T-cell (primary cell): ENCODE results near the gene COG8. TPM values are rescaled to one million over a fixed set of nuclear protein-coding genes. Genes with fewer than 3 reads are reported as not detected.
"Not testable (repeated sequence)": the region's sequence is repeated elsewhere in the genome, so short reads cannot be mapped to it uniquely, and the experiment has no call there.

Experiments
- ATAC-seq, 4 experiments: fragments of 200-7000 bp in 3 of 4; fragments of 150-1000 bp in 1 of 4; cut with Tn5 transposase; replicated peaks in 1 of 4; 1 replicate in 3 of 4; 2 replicates in 1 of 4; pipeline ENCODE4 v1.10.0; 2021; ENCODE audit warnings: moderate library complexity in 3 of 4, mild to moderate bottlenecking in 2 of 4, moderate number of reproducible peaks in 1 of 4
- CTCF ChIA-PET, 2 donors: fragments of 300-600 bp; sonication (Branson Sonifier 250); formaldehyde crosslinking; loops; one replicate each; lab custom pipeline; 2022; ENCODE audit warnings: antibody characterized with exemption in 2 of 2; lab: Charles Lee
- POLR2A ChIA-PET, 2 donors: fragments of 300-600 bp; sonication (Branson Sonifier 250); formaldehyde crosslinking; loops; one replicate each; lab custom pipeline; 2022; ENCODE audit warnings: antibody characterized with exemption in 2 of 2; lab: Charles Lee
- DNase-seq, 35 experiments: peaks; one replicate each; pipeline versions ENCODE4 v3.0.0 to v3.0.0-alpha.2; 2013 to 2023
- H3K27ac ChIP-seq: one replicate; pipeline ENCODE4 v1.5.1; 2013; ENCODE audit warnings: low read length
- H3K27me3 ChIP-seq, 2 experiments: replicated peaks in 1 of 2; 1 replicate in 1 of 2; 2 replicates in 1 of 2; pipeline versions ENCODE4 v1.6.1 to v1.7.0; 2013; ENCODE audit warnings: low read length in 1 of 2, mixed read lengths in 1 of 2; ENCODE audit not compliant: control insufficient read depth in 2 of 2, insufficient read depth in 2 of 2; ENCODE audit errors: extremely low read depth in 1 of 2
- H3K36me3 ChIP-seq, 2 donors: 1 replicate in 1 of 2; 2 replicates in 1 of 2; pipeline versions ENCODE4 v1.6.1 to v1.7.0; 2013; ENCODE audit warnings: low read length in 1 of 2; ENCODE audit not compliant: control insufficient read depth in 2 of 2, insufficient read depth in 1 of 2; ENCODE audit errors: extremely low read depth in 1 of 2
- H3K4me1 ChIP-seq, 2 experiments: 1 replicate in 1 of 2; 2 replicates in 1 of 2; pipeline versions ENCODE4 v1.6.1 to v1.7.0; 2013; ENCODE audit warnings: low read length in 2 of 2, mixed read lengths in 1 of 2; ENCODE audit not compliant: insufficient read depth in 2 of 2, control insufficient read depth in 1 of 2; ENCODE audit errors: extremely low read depth in 1 of 2
- H3K4me3 ChIP-seq, 2 donors: 1 replicate in 1 of 2; 2 replicates in 1 of 2; pipeline versions ENCODE4 v1.5.1 to v1.7.0; 2013; ENCODE audit warnings: mild to moderate bottlenecking in 2 of 2, low read length in 1 of 2, moderate library complexity in 1 of 2; ENCODE audit not compliant: control insufficient read depth in 1 of 2; ENCODE audit errors: extremely low read depth in 1 of 2
- H3K9me3 ChIP-seq: 2 replicates; pipeline ENCODE4 v1.7.0; 2013
- H3K27ac Mint-ChIP-seq, 2 donors: one replicate each; pipeline ENCODE4 v1.8.0; 2020 to 2021; ENCODE audit warnings: mild to moderate bottlenecking in 2 of 2, mixed read lengths in 2 of 2
- H3K27me3 Mint-ChIP-seq, 2 donors: one replicate each; pipeline ENCODE4 v1.8.0; 2021 to 2022; ENCODE audit warnings: mixed read lengths in 2 of 2
- H3K36me3 Mint-ChIP-seq: one replicate; pipeline ENCODE4 v1.8.0; 2021; ENCODE audit warnings: mixed read lengths
- H3K4me1 Mint-ChIP-seq, 3 donors: one replicate each; pipeline ENCODE4 v1.8.0; 2020 to 2022; ENCODE audit warnings: mixed read lengths in 3 of 3, mild to moderate bottlenecking in 1 of 3
- H3K4me3 Mint-ChIP-seq, 3 donors: one replicate each; pipeline ENCODE4 v1.8.0; 2020 to 2022; ENCODE audit warnings: mild to moderate bottlenecking in 3 of 3, mixed read lengths in 3 of 3, moderate library complexity in 3 of 3
- H3K9me3 Mint-ChIP-seq, 3 donors: one replicate each; pipeline ENCODE4 v1.8.0; 2020 to 2022; ENCODE audit warnings: mixed read lengths in 3 of 3
- WGBS: methylation state at CpG from one replicate; pipeline ENCODE4 v1.1.5; 2013; ENCODE audit warnings: missing lambda C conversion rate; ENCODE audit not compliant: insufficient coverage; 5-methylcytosine and 5-hydroxymethylcytosine counted together
- total RNA-seq, 35 experiments: library from RNA in 6 of 35; stranded (reverse) in 6 of 35; fragments of 120-200 nt in 1 of 35; gene quantifications; one replicate each; pipeline versions ENCODE4 v1.2.1 to v1.2.4 and lab custom pipeline; 2013 to 2026

The COG8 gene
- total RNA-seq, 5 donors from 2014 or later (not counting 1 experiment from before 2014, with no cell fraction given) = 31.2 to 70.4 (median 59.8) TPM

DNA sequence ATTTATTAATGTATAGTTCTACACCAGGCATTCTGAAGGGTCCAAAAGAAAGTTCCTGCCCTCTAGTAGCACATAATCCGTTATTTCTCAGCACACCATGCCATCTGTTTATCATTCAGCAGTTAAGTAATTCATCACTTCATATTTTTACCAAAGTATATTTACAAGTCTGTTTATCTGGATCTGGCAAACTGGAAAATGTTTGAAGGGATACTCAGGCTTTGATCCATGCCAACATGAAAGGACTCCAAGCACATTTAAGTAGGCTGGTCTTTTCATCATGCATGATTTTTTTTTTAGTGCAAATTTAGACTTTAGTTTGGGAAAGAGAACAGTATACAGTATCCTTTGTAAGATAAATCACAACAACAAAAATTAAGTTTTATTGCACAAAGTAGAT is 32.3 kb downstream of the COG8 start:
- ChIA-PET POLR2A (no interaction called here), CTCF (no interaction called here)
- no peaks in the 10 kb centered on the region for H3K27me3 ChIP-seq
- no peak overlapping the region for H3K27ac ChIP-seq
- no peak overlapping the region for H3K4me3 ChIP-seq
- H3K4me1 Mint-ChIP-seq = peaks cover 10 to 14% (median 11%) of the 10 kb centered on the region in 3 donors
- no peak overlapping the region for H3K4me3 Mint-ChIP-seq
- peaks cover 0 to 5% of the 10 kb centered on the region in 2 donors for H3K36me3 ChIP-seq
- H3K27me3 Mint-ChIP-seq = no peaks in the 10 kb centered on the region
- ATAC-seq = no peak
- peaks cover under 1 to 14% of the 10 kb centered on the region in 2 experiments for H3K4me1 ChIP-seq
- peaks cover 5% of the 10 kb centered on the region for H3K36me3 Mint-ChIP-seq
- H3K9me3 ChIP-seq = no peaks in the 10 kb centered on the region
- no peak overlapping the region for H3K27ac Mint-ChIP-seq
- WGBS = no CpG with 5 or more reads among the region's 1 CpG
- H3K9me3 Mint-ChIP-seq = no peaks in the 10 kb centered on the region
- no peak for DNase-seq

DNA sequence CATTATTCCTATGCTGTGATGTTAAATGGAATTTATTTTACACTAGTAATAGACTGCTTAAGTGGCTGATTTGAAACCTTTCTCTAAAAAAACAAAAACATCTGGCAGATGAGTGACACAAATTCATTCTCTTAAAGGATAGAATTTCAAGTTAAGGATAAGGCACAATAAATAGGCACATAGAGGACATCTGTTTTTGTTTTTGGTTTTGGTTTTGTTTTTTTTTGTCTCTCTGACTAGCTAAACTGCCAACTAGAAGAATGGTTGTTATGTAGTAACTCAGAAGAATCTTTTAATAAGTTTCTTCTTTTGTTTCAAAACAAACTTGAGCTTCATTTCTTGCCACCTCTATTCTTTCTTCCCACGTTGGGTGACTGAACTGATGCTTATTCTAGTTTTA is 33.3 kb downstream of the COG8 start:
- Mint-ChIP-seq H3K27me3 (no peaks in the 10 kb centered on the region), H3K36me3 (peaks cover 8% of the 10 kb centered on the region), H3K4me3 (no peak overlapping the region), H3K4me1 (peaks cover 6 to 10% (median 7%) of the 10 kb centered on the region in 3 donors), H3K27ac (no peak overlapping the region), H3K9me3 (no peaks in the 10 kb centered on the region)
- no peak overlapping the region for H3K27ac ChIP-seq
- ChIA-PET CTCF (no interaction called here), POLR2A (interaction anchor here in 1 of 2 donors (0.6 kb wide), 1 partner anchor 47 kb away, joined by 7 read pairs; no protein-coding TSS in a partner anchor)
- DNase-seq = no peak
- no peak for ATAC-seq
- peaks cover 0 to 8% of the 10 kb centered on the region in 2 experiments for H3K4me1 ChIP-seq
- peaks cover 4 to 5% of the 10 kb centered on the region in 2 donors for H3K36me3 ChIP-seq
- no peaks in the 10 kb centered on the region for H3K9me3 ChIP-seq
- no CpG with 5 or more reads among the region's 1 CpG for WGBS
- H3K27me3 ChIP-seq = no peaks in the 10 kb centered on the region
- no peak overlapping the region for H3K4me3 ChIP-seq

DNA sequence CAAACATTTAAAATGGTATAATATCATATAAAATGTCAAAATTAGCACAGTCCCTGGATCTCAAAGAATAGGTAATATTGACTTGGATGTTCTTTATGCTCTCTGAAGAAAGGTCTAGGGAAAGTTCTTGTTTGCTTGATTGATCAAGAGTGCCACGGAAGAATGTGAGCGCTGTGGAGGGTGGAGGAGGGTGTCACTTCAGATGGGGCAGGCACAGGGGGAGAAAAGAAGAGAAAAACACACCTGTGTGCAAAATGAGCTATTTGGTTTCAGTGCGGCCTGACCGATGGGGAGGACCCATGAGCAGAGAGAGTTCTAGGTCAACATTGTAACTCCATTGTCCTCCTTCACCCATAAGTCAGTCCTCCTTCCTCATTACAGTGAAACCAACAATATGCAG is 37.1 kb downstream of the COG8 start:
- H3K9me3 ChIP-seq = no peaks in the 10 kb centered on the region
- CTCF ChIA-PET = no interaction called here
- H3K4me3 ChIP-seq = no peak overlapping the region
- no peaks in the 10 kb centered on the region for H3K4me1 Mint-ChIP-seq
- no peak overlapping the region for H3K4me3 Mint-ChIP-seq
- peaks cover 5 to 16% of the 10 kb centered on the region in 2 donors for H3K36me3 ChIP-seq
- no peaks in the 10 kb centered on the region for H3K27me3 ChIP-seq
- H3K27ac Mint-ChIP-seq = no peak overlapping the region
- no peaks in the 10 kb centered on the region for H3K27me3 Mint-ChIP-seq
- 92% methylated on average over 2 of the region's 4 CpGs for WGBS
- DNase-seq (no peak), ATAC-seq (no peak)
- H3K9me3 Mint-ChIP-seq = no peaks in the 10 kb centered on the region
- POLR2A ChIA-PET = interaction anchor here in 1 of 2 donors (0.6 to 0.7 kb wide), 2 partner anchors 30 to 148 kb away, joined by 3 read pairs; no protein-coding TSS in a partner anchor
- H3K27ac ChIP-seq = no peak overlapping the region
- no peaks in the 10 kb centered on the region for H3K4me1 ChIP-seq
- peaks cover 20% of the 10 kb centered on the region for H3K36me3 Mint-ChIP-seq

DNA sequence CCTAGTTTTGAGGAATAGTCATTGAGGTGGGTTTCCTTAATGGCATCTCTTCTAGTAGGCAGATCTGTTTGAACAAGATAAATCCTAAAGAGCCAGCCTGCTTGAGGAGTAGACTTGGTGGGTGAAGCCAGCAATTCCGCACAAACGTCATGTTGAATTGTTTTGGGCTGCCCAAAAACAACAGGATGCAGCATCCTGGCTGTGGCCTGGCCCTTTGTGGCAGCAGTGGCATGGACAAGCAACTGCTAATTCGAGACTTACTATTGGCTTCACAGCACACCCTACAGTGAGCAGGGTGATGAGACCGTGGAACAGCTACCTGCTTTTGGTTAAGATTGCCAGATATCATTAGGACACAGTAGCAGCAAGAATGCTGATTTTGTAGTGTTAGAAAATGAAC is 37.5 kb downstream of the COG8 start:
- H3K27me3 Mint-ChIP-seq = no peaks in the 10 kb centered on the region
- 94% methylated on average over 2 of the region's 4 CpGs for WGBS
- H3K4me1 ChIP-seq = no peaks in the 10 kb centered on the region
- peaks cover 5 to 16% of the 10 kb centered on the region in 2 donors for H3K36me3 ChIP-seq
- DNase-seq (no peak), ATAC-seq (no peak)
- POLR2A ChIA-PET = interaction anchor here in 1 of 2 donors (0.6 to 0.7 kb wide), 2 partner anchors 30 to 148 kb away, joined by 3 read pairs; no protein-coding TSS in a partner anchor
- H3K4me3 Mint-ChIP-seq = no peak overlapping the region
- H3K4me3 ChIP-seq = no peak overlapping the region
- CTCF ChIA-PET = no interaction called here
- no peaks in the 10 kb centered on the region for H3K27me3 ChIP-seq
- H3K27ac Mint-ChIP-seq = no peak overlapping the region
- H3K36me3 Mint-ChIP-seq = peaks cover 20% of the 10 kb centered on the region
- no peaks in the 10 kb centered on the region for H3K9me3 ChIP-seq
- H3K9me3 Mint-ChIP-seq = no peaks in the 10 kb centered on the region
- H3K27ac ChIP-seq = no peak overlapping the region
- H3K4me1 Mint-ChIP-seq = no peaks in the 10 kb centered on the region

DNA sequence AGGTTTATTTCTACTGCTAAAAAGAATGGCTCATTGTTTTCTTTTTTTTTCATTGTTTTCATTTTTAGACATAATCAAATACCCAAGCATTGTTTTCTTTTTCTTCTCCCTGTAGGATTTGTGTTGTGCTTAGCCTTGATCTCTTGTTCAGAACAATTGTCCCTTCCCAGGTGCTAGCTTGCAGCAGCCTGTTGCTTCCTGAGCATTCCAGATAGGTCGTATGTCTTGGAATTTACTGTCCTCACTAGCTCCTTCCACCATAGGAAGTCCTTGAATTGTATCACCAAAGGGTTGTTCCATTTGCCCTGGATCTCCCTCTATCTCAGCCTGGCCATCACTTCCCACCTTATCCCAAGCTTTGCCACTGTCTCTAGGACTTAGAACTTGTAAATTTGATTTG is 38.2 kb downstream of the COG8 start:
- no peak overlapping the region for H3K27ac ChIP-seq
- Mint-ChIP-seq H3K36me3 (peaks cover 20% of the 10 kb centered on the region), H3K27ac (no peak overlapping the region), H3K4me3 (no peak overlapping the region), H3K27me3 (no peaks in the 10 kb centered on the region), H3K9me3 (no peaks in the 10 kb centered on the region), H3K4me1 (no peaks in the 10 kb centered on the region)
- ChIA-PET POLR2A (no interaction called here), CTCF (no interaction called here)
- DNase-seq = no peak
- H3K4me3 ChIP-seq = no peak overlapping the region
- H3K36me3 ChIP-seq = peaks cover 5 to 16% of the 10 kb centered on the region in 2 donors
- ATAC-seq = no peak
- H3K9me3 ChIP-seq = no peaks in the 10 kb centered on the region
- no peaks in the 10 kb centered on the region for H3K4me1 ChIP-seq
- H3K27me3 ChIP-seq = no peaks in the 10 kb centered on the region
- WGBS = 100% methylated on average over 1 of the region's 1 CpG

DNA sequence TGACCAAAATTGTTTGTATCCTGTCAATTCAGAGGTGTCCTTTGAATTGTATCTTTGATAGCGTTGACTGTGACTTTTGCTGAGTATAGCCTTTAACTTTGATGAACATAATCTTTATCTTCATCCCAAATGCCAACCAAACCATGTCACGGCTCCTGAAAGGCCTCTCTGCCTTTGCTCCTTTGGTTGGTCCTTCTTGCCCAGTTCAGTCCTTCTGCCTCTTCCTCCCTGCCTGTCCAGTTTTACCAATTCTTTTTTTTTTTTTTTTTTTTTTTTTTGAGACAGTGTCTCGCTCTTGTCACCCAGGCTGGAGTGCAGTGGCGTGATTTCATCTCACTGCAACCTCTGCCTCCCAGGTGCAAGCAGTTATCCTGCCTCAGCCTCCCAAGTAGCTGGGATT is 41.1 kb downstream of the COG8 start:
- Mint-ChIP-seq H3K4me1 (no peaks in the 10 kb centered on the region), H3K27me3 (no peaks in the 10 kb centered on the region), H3K9me3 (no peaks in the 10 kb centered on the region), H3K36me3 (peaks cover 17% of the 10 kb centered on the region), H3K27ac (no peak overlapping the region), H3K4me3 (no peak overlapping the region)
- Histone ChIP-seq H3K4me3 (no peak overlapping the region), H3K9me3 (no peaks in the 10 kb centered on the region), H3K27me3 (no peaks in the 10 kb centered on the region), H3K36me3 (peaks cover 5 to 16% of the 10 kb centered on the region in 2 donors), H3K4me1 (no peaks in the 10 kb centered on the region), H3K27ac (no peak overlapping the region)
- DNase-seq = no peak
- no CpG with 5 or more reads among the region's 4 CpGs for WGBS
- no peak for ATAC-seq
- ChIA-PET CTCF (no interaction called here), POLR2A (no interaction called here)

DNA sequence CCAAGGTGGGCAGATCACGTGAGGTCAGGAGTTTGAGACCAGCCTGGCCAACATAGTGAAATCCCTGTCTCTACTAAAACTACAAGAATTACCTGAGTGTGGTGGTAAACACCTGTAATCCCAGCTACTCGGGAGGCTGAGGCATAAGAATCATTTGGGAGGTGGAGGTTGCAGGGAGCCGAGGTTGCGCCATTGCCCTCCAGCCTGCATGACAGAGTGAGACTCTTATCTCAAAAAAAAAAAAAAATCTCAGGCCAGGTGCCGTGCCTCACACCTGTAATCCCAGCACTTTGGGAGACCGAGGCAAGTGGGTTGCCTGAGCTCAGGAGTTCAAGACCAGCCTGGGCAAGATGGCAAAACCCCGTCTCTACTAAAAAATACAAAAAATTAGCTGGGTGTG is 42.6 kb downstream of the COG8 start:
- POLR2A ChIA-PET, H3K27ac Mint-ChIP-seq, H3K4me3 Mint-ChIP-seq, H3K27me3 Mint-ChIP-seq, H3K4me1 ChIP-seq, DNase-seq, H3K27ac ChIP-seq, CTCF ChIA-PET, H3K4me3 ChIP-seq, H3K4me1 Mint-ChIP-seq, ATAC-seq, H3K27me3 ChIP-seq, H3K9me3 Mint-ChIP-seq, H3K9me3 ChIP-seq: not testable (repeated sequence)
- peaks cover 0 to 16% of the 10 kb centered on the region in 2 donors for H3K36me3 ChIP-seq
- peaks cover 15% of the 10 kb centered on the region for H3K36me3 Mint-ChIP-seq
- WGBS = 100% methylated on average over 3 of the region's 7 CpGs
